Measurements from ENCODE around the gene SPEN.
"Not testable (repeated sequence)": the region's sequence is repeated elsewhere in the genome, so short reads cannot be mapped to it uniquely, and the experiment has no call there.

DNA sequence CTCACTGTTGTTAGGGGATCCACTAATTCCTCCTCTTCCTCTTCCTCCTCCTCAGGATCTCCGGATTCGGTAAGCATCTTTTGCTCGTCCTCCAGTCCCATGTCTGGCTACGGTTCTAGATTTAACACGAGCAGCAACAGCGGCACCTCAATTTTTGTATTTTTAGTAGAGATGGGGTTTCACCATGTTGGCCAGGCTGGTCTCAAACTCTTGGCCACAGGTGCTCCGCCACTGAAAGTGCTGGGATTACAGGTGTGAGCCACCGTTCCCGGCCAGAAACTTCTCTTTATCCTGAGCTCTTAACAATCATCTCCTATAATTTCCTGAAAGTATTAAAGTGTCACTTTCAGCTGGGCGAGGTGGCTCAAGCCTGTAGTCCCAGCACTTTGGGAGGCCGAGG is 40.0 kb upstream of the SPEN start, which contains the start of gene UQCRHL:
- not testable (repeated sequence) for TF ChIP-seq NR2F1 (conservative IDR thresholded peaks at IDR 0.05); IKZF2 (IDR thresholded peaks at IDR 0.05); SIN3A (IDR thresholded peaks at IDR 0.05; ENCODE audit: low read depth, low read length); POLR2AphosphoS5 (IDR thresholded peaks at IDR 0.05; ENCODE audit: low read length); TAF1 (IDR thresholded peaks at IDR 0.05; ENCODE audit: borderline replicate concordance, low read depth, low read length); ZSCAN29 (IDR thresholded peaks at IDR 0.05); CHD2 (IDR thresholded peaks at IDR 0.05; ENCODE audit: borderline replicate concordance, low read depth, low read length)
- TF ChIP-seq, protein P1, sequence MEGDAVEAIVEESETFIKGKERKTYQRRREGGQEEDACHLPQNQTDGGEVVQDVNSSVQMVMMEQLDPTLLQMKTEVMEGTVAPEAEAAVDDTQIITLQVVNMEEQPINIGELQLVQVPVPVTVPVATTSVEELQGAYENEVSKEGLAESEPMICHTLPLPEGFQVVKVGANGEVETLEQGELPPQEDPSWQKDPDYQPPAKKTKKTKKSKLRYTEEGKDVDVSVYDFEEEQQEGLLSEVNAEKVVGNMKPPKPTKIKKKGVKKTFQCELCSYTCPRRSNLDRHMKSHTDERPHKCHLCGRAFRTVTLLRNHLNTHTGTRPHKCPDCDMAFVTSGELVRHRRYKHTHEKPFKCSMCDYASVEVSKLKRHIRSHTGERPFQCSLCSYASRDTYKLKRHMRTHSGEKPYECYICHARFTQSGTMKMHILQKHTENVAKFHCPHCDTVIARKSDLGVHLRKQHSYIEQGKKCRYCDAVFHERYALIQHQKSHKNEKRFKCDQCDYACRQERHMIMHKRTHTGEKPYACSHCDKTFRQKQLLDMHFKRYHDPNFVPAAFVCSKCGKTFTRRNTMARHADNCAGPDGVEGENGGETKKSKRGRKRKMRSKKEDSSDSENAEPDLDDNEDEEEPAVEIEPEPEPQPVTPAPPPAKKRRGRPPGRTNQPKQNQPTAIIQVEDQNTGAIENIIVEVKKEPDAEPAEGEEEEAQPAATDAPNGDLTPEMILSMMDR (IDR thresholded peaks at IDR 0.05 in 2 of 3, conservative IDR thresholded peaks at IDR 0.05 in 1 of 3; ENCODE audit: control insufficient read depth in 2 of 3, extremely low read depth in 1 of 3, insufficient read depth in 1 of 3, low read depth in 3 of 3, low read length in 3 of 3): not testable (repeated sequence)
